ENCODE data around the gene STON2.

DNA sequence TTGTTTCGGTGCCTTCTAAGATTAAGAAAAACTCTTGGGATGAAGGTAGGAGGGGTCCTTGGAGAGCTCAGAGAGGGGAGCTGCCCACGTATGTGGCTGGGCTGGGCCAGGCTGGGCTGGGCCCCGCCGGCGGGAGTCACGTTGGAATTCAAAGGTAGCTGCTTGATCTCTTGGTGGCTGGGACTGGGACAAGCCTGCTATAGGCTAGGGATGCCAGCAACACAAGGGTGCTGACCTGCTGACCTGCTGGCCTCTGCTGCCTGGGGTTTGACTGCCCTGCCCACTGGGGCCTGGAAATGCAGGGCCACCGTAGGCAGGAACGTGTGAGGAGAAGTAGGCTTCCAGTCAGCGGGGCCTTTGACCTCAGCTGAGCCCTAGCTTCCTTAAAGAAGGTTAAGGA is 126.6 kb downstream of the STON2 start:
- TF ChIP-seq, protein P1, sequence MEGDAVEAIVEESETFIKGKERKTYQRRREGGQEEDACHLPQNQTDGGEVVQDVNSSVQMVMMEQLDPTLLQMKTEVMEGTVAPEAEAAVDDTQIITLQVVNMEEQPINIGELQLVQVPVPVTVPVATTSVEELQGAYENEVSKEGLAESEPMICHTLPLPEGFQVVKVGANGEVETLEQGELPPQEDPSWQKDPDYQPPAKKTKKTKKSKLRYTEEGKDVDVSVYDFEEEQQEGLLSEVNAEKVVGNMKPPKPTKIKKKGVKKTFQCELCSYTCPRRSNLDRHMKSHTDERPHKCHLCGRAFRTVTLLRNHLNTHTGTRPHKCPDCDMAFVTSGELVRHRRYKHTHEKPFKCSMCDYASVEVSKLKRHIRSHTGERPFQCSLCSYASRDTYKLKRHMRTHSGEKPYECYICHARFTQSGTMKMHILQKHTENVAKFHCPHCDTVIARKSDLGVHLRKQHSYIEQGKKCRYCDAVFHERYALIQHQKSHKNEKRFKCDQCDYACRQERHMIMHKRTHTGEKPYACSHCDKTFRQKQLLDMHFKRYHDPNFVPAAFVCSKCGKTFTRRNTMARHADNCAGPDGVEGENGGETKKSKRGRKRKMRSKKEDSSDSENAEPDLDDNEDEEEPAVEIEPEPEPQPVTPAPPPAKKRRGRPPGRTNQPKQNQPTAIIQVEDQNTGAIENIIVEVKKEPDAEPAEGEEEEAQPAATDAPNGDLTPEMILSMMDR (IDR thresholded peaks at IDR 0.05; ENCODE audit: poor library complexity): no peak
- no peak for TF ChIP-seq EZH2 (IDR thresholded peaks at IDR 0.05; ENCODE audit: borderline replicate concordance)

All from hepatocyte (in vitro differentiated cells).